Ramos (cell line): ENCODE data around the gene MPL.

Experiments used
- in situ Hi-C: fragments of 300-500 bp; cut with MboI; formaldehyde crosslinking; loops from one replicate; pipeline ENCODE4 v1.14.3; 2022; ENCODE audit warnings: low sequenced_read_pairs; ENCODE audit not compliant: unreplicated experiment

The MPL gene

DNA sequence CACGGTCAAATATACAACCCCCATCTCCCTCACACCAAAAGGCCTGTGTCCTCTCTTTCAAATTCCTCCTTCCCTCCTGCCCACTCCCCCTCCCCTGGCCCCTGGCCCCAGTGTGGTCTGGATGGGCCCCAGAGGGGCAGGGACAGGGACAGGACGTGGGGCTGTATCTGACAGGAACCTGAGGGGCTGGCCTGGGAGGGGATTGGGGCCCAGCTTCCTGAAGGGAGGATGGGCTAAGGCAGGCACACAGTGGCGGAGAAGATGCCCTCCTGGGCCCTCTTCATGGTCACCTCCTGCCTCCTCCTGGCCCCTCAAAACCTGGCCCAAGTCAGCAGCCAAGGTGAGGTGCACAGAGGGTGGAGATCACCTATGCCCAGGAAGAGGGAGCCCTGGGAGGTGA is at the start of gene MPL:
Gene MPL (plus strand): TSS at position 231 of the 400 bp plus-strand sequence. CDS start 31 bp downstream, at position 262.
- in situ Hi-C loops, result no loop called here

DNA sequence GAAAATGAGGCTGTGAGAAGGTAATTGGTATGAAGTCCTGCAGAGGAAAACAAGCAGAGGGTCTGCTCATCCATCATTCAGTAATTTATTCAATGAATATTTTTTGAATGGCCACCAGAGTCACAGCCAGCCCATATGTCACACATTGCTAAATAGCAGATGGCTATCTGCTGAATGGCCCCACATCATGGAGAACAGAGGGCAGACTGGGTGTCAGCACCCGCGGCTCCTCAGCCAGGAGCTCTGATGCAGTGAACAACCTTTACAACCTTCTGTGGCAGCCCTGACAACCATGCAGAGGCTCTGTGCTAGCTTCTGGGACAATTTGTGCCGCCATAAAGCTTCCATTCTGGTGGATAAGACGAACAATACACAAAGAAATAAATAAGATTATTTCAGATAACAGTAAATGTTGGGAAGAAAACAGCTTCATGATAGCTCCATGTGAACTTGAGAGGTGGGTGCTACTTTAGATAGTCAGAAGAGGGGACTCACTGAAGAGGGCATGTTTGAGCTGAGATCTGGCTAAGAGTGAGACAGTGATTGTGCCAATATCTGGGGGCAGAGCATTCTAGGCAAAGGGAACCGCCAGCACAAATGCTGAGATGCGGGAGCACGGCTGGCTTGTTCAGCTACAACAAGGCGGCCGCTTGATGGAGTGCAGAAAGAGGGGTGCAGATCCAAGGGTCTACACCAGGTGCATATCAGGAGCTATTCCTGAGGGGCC is 49.4 kb upstream of the MPL start:
- in situ Hi-C loops, result no loop called here

DNA sequence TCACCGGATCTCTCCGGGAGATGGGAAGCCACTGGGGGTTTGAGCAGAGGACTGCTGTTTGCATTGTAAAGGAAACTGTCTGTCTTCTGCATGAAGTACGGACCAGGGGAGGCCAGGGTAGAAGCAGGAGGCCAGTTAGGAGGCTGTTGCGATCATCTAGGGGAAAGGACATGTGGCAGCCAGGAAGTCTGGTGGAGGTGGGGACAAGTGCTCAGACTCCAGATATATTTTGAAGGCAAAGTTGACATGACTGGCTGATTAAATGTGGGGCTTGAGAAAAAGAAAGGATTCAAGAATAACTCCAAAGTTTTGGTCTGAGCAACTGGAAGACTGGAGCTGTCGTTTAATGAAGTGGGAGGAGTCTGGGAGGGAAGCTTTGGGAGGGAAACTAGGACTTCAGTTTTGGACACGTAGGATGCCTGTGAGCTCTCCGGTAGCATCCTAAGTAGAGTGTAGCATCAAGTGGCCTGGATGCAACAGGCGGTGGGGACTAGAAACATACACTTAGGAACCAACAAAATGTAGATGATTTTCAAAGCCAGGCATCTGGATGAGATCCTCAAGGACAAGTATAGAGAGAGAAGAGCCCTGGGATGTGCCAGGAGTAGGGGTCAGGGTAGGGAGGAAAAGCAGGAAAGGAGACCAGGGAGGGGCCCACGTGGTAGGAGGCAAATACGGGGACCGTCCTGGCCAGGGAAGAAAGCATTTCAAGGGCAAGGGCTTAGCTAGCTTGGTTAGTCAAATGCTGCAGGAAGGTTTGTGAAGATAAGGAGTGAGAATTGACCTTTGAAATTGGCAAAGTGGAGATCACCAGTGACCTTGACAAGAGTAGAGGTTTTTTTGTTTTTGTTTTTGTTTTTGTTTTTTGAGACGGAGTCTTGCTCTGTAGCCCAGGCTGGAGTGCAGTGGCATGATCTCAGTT is 48.6 kb upstream of the MPL start:
- in situ Hi-C loops, result no loop called here

DNA sequence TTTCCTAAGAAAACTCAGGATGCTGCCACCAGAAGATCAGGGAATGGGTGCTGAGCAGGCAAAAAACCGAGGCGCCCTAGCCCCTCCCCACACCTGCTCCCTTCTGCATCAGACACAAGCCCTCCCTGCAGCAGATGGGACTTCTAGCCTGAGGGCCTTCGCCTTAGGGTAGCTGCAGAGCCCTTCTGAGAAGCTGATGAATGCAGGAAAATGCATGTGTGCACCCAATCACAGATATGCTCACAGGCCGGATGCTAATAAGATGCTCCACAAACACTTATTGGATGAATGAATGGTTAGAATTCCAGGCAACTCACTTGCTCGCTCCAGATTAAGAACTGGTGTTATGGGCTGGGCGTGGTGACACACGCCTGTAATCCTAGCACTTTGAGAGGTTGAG is 45.4 kb upstream of the MPL start:
- in situ Hi-C loops, result no loop called here

DNA sequence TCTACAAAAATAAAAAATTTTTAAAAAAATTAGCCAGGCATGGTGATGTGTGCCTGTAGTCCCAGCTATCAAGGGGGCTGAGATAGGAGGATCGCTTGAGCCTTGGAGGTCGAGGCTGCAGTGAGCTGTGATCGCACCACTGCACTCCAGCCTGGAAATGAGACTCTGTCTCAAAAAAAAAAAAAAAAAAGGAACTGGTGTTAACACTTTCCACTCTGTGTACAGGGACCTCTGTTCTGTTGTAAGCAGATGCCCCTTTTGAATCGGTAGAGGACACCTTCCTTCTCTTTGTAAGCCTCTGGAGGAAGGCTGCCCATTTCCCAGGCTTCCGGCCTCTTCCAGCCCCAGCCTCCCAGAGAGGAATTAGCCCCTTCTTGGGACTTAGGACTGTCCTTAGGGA is 44.9 kb upstream of the MPL start:
- in situ Hi-C loops, result no loop called here

DNA sequence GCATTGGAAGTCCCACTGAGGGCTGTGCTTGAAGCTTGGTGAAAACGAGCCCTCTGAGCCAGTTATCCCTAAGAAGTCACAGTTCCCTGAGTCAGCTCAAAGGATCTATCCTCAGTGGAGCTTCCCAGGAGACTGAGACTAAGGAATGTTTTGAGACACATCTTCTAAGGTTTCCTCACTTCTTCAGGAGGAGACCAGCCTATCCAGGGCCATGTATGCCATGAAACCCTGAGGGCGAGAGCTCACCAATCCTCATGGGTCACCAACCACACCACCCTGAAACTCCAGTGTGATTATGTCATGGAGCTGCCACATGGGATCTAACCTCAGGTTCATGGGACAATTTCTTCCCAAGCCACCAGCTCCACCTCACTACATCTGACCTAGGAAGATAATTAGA is 44.4 kb upstream of the MPL start:
- in situ Hi-C loops, result no loop called here

DNA sequence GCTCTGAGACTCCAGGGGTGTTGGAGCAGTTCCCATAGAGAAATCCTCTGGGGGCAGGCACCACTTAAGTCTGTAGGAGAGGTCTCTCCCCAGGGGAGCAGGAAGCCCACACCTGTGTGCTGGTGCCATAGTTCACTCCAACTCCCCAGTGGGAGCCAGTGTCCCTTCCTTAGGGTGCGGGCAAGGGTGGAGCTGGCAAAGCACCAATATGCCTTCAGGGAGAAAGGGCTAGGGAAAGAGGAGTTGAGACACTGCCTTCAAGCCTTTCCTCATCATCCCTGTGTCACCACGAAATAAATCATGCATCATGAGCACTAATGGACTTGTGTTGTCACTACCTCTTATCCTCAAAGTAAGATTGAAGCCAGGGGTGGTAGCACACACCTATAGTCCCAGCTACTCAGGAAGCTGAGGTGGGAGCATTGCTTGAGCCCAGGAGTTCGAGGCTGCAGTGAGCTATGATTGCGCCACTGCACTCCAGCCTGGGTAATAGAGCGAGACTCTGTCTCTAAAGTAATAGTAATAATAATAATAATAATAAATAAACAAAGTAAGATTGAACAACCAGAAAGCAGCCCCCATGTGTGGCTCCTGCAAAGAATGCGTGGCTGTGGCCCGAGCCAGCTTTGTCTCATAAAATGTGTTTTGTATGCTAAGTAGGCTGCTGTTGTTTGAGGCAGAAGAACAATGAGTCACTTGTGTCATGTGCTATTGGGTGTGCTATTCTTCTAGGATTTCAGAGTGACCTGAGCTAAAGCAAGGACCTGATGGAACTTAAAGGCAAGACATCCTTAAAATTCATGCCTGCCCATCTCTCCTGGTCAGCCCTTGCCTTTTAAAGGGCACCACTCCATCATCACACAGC is 43.5 kb upstream of the MPL start:
- in situ Hi-C loops, result no loop called here

DNA sequence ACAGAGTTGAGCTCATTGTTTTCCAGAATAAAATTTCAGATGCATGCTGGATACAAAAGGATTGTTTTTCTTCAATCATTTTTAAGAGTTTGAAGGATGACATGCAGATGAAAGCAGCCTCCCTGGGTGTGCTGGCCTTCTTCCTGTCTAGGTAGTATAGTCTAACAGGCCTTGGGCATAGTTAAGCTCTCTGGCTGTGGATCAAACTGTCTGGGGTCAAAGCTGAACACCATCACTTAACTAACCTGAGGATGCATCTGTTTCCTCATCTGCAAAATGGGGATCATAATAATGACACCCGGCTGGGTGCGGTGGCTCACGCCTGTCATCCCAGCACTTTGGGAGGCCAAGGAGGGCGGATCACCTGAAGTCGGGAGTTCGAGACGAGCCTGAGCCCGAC is 42.9 kb upstream of the MPL start:
- in situ Hi-C loops, result no loop called here

DNA sequence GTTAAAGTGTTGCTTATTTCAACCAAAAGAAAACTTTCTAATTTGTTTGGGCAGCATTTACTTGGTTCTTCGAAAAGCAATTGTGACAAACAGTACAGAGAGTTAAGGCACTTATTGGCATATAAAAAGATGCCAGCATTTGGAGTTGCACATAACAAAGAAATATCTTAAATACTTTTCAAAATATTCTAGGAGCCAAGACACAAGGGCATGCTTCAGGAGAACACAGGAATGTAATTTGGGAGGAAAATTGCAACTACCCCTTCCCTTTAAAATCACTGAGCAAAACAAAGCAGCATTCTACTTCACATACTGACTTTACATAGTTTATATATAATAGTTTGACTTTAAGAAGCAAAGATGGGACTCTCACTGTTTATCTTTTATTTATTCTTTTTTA is 41.4 kb upstream of the MPL start:
- in situ Hi-C loops, result no loop called here

DNA sequence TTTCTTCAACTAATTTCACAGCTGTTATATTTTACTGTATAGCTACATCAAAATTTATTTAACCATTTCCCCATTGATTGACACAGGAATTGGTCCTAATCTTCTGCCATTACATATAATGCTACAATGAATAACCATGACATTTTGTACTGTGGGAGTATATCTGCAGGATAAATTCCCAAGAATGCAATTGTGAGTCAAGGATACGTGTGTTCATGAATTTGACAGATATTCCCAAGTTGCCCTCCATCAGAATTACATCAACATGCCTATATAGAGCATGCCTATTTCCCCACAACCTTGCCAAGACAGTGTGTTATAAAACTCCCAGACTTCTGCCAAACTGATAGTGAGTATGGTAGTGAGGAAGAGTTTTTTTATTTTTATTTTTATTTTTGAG is 39.6 kb upstream of the MPL start:
- in situ Hi-C loops, result no loop called here

DNA sequence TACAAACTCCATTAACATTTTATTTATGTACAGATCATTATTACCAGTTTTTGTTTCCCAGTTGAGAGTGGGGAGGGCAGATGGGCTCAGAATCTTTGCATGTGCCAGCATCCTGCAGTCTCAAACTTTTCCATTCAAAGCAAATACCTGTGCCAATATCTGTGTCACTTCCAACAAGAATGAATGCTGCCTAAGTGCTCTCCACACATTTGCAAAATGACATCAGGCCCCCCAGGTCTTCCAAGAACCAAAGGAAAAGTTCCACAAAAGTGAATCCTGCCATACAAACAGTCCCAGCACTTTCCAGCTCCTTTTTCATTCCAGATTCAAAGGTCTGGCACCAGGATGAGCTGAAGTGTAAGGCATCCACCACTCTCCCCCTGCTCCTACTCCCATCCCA is 38.5 kb upstream of the MPL start:
- in situ Hi-C loops, result no loop called here

DNA sequence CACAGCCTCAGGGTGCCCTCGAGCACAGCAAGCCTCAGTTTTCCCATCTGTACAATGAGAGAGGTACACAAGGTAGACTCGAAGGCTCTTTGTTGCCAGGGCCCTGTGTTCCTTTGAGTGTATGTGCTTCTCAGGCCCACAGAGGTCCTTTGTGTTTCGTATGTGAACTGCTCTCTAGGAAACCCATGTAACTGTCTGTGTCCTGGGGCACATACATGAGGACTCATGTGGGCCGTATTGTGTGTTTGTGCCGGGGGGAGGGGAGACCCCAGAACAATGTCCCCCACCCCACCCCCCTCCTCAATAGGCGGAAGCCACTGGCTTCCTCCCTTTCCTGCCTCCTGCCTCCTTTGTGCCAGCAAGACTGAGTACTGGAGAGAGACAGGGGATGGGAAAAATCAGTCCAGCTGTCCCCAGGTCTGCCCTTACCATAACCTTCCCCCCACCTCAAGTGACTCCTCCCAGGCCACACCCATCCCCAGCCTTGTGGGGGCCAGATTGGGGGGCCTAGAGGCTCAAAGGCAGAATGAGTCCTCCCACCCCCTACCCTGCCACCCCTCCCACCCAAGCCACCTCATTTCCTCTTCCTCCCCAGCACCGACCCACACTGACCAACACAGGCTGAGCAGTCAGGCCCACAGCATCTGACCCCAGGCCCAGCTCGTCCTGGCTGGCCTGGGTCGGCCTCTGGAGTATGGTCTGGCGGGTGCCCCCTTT is 37.1 kb upstream of the MPL start, which contains the start of gene TIE1:
Gene TIE1 (plus strand): TSS at position 605 of the 717 bp plus-strand sequence. CDS start 90 bp downstream, at position 695.
- in situ Hi-C loops, result no loop called here

DNA sequence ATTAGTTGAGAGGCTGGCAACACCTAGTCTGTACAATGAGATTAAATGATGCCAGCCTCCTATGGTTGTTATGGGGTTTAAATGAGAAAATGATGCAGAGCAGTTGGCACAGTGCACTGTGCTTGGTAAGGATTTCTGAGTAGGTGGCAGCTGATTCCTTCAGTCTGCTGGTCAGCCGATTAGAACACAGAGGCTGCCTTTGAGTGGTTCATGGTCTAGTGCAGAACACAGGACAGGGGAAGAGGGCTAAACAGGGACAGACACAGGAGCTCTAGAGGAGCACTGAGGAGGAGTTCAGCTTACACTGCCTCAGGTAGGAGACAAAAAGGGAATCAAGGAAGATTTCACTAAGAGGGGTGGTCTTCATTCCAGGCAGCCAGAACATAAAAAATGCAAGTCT is 35.4 kb upstream of the MPL start:
- in situ Hi-C loops, result no loop called here

DNA sequence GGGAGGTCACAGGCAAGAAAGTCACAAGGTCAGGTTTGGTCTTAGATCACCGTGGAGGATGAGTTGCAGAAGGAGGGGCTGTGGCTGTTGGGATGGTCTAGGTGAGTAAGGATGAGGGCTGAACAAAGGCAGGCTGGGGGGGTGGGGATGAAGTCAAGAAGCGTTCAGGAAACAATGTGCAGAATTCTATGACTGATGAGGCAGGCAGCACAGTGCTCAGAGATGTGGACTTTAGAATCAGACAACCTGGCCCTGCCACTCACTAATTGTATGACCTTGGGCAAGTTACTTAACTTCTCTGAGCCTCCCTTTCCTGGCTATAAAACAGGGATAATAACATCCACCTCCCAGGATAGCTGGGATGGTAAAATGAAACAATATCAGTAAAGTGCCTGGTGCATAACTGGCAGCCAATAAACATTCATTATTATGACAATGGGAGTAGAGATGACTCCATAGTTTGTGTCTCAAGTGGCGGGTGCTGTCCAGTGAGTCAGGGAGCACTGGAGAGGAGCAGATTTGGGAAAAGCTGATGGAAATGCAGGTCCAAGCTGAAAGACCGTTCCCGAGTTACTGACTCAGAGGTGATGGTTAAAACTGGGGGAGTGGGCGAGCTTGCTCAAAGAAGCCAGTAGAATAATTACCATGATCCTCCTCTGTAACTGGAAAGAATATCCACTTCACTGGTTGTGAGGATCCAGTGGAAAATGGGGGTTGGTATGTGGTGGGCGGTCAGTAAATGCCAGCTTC is 34.7 kb upstream of the MPL start:
- in situ Hi-C loops, result no loop called here

DNA sequence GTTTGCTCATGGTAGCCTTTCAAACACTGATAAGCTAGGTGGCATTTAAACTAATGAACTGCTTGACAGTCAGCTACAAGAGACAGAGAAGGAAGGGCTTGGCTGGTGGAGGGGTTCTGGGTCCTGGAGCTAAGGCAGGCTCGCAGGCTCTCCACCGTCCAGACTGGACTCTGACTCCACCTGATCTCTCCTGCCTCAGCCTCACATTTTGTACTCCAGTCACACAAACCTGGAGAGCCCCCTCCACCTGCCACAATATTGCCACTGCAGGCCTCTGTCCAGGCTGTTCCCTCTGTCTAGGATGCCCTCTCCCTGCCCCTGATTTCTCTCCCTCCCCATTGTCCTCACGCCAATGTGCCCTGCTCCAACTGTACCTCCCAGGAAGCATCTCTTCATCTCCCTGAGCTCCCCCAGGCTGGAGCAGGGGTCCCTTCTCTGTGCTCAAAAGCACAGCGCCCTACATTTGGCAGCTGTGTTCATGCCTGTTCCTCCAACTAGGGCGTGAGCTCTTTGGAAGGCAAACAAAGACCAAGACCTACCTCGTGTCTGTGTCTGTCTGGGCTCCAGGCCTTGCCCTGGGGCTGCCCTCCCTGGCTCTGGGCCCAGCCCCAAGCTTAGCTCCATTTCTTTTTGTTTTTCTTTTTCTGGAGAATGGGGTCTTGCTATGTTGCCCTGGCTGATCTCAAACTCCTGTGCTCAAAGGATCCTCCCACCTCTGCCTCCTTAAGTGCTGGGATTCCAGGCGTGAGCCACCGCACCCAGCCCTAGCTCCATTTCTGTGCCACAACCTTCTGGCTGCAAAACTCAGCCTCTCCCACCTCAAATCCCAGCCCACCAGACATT is 33.9 kb upstream of the MPL start:
- in situ Hi-C loops, result no loop called here

DNA sequence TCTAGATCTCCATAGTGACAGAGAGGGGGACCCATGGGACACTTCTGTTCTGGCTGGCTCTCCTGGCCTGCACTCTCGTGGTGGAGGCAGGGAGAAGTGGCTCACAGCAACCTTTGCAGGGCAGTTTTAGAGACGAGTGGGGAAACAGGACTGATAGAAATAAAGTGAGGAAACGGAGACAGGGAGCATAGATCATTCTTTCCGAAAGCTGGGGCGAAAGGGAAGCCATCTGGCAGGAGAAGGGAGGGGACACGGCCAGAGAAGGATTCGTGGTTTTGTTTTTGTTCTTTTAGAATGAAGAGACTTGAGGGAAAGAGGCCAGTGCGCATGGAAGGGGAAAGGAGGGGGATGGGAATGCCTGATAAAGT is 33.3 kb upstream of the MPL start:
- in situ Hi-C loops, result no loop called here

DNA sequence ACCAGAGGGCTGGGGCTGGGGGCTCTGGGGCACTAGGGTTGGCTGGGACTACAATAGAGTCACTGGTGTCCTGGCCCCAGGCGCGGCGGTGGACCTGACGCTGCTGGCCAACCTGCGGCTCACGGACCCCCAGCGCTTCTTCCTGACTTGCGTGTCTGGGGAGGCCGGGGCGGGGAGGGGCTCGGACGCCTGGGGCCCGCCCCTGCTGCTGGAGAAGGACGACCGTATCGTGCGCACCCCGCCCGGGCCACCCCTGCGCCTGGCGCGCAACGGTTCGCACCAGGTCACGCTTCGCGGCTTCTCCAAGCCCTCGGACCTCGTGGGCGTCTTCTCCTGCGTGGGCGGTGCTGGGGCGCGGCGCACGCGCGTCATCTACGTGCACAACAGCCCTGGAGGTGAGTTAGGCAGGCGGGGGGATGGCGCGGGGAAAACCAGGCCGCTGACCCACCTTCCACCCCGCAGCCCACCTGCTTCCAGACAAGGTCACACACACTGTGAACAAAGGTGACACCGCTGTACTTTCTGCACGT is 32.8 kb upstream of the MPL start:
- in situ Hi-C loops, result no loop called here

DNA sequence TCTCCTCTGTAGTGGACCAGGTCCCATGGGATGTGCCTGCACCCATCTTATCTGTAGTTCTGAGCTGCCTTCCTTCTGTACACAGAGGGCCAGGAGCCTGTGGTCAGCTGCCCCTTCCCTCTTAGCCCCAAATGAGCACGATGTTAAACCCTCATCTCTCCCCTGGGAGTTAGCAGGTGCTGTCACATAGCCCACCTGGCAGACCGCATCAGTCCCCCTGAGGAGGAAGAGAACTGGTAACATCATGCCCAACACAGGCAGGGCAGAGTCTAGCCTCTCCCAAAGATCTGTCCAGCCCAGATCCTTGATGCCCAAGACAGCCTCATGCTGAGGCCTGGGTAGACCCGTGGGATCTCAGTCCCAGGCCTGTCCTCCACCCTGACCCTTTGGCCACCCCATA is 32.2 kb upstream of the MPL start:
- in situ Hi-C loops, result no loop called here
